Liver (tissue), 3 donors: ENCODE measurements around the gene TRDN.

Experiments
- GABPA ChIP-seq, 2 donors: IDR thresholded peaks in 1 of 2; conservative IDR thresholded peaks in 1 of 2; 2 replicates each; pipeline ENCODE4 v1.6.1; 2016; ENCODE audit warnings: antibody characterized with exemption in 2 of 2, mild to moderate bottlenecking in 1 of 2, moderate library complexity in 1 of 2
- JUND ChIP-seq, 2 donors: IDR thresholded peaks; 2 replicates each; pipeline ENCODE4 v1.6.1; 2016; ENCODE audit warnings: antibody characterized with exemption in 2 of 2
- RXRA ChIP-seq, 2 donors: IDR thresholded peaks; 2 replicates each; pipeline ENCODE4 v1.6.1; 2017 to 2018; ENCODE audit warnings: antibody characterized with exemption in 2 of 2, mild to moderate bottlenecking in 1 of 2
- SP1 ChIP-seq: IDR thresholded peaks from 2 replicates; pipeline ENCODE4 v1.6.1; 2018; ENCODE audit warnings: antibody characterized with exemption, mild to moderate bottlenecking
- TAF1 ChIP-seq: conservative IDR thresholded peaks from 2 replicates; pipeline ENCODE4 v1.6.1; 2016; ENCODE audit warnings: antibody characterized with exemption, mild to moderate bottlenecking
- TF ChIP-seq, protein P1 (sequence below): fragments of 150-350 bp; IDR thresholded peaks from 2 replicates; pipeline ENCODE4 v1.5.1; 2017; ENCODE audit warnings: improper control_type of control experiment, low read depth, low read length; ENCODE audit not compliant: missing input control
- TF ChIP-seq, protein P2 (sequence below): IDR thresholded peaks from 2 replicates; pipeline ENCODE4 v1.6.1; 2016; ENCODE audit warnings: antibody characterized with exemption
- donor health status: healthy.
- donor health status: healthy.

DNA sequence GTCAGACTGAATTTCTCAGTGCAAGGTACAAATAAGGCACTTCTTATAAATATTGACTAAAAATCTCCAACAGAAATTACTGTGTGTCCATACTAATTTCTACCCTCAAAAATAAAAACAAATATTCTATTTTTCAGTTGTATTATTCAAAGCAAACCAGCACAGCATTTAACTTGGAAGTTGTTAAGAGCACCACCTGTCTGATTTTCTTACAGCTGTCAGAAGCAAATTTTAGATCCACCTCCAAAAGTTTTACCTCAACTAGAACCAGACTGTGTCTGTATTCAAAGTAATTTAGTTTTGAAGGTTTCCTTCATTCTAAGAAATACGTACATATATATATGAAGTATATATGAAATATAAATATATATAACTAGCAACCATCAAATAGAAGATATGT lies 1.2 kb downstream of the TRDN start:
- TF ChIP-seq, protein P1, sequence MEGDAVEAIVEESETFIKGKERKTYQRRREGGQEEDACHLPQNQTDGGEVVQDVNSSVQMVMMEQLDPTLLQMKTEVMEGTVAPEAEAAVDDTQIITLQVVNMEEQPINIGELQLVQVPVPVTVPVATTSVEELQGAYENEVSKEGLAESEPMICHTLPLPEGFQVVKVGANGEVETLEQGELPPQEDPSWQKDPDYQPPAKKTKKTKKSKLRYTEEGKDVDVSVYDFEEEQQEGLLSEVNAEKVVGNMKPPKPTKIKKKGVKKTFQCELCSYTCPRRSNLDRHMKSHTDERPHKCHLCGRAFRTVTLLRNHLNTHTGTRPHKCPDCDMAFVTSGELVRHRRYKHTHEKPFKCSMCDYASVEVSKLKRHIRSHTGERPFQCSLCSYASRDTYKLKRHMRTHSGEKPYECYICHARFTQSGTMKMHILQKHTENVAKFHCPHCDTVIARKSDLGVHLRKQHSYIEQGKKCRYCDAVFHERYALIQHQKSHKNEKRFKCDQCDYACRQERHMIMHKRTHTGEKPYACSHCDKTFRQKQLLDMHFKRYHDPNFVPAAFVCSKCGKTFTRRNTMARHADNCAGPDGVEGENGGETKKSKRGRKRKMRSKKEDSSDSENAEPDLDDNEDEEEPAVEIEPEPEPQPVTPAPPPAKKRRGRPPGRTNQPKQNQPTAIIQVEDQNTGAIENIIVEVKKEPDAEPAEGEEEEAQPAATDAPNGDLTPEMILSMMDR: no peak
- TF ChIP-seq JUND (IDR thresholded peaks at IDR 0.05): no peak
- TF ChIP-seq RXRA (IDR thresholded peaks at IDR 0.05): no peak
- no peak for TF ChIP-seq GABPA (IDR thresholded peaks at IDR 0.05 in 1 of 2, conservative IDR thresholded peaks at IDR 0.05 in 1 of 2)
- TF ChIP-seq, protein P2, sequence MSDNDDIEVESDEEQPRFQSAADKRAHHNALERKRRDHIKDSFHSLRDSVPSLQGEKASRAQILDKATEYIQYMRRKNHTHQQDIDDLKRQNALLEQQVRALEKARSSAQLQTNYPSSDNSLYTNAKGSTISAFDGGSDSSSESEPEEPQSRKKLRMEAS: no peak
- no peak for TF ChIP-seq TAF1
- TF ChIP-seq SP1: no peak
